ENCODE results near the gene TUBAL3. TPM values are rescaled to one million over a fixed set of nuclear protein-coding genes. Genes with fewer than 3 reads are reported as not detected.

The TUBAL3 gene
- total RNA-seq, 1 donor from 2014 or later = not detected

- Mint-ChIP-seq H3K27ac (ENCODE audit: unreplicated experiment) (no peak overlapping the region), H3K4me3 (ENCODE audit: unreplicated experiment) (no peak overlapping the region), H3K36me3 (ENCODE audit: unreplicated experiment) (peaks cover 9% of the 10 kb centered on the region), H3K27me3 (ENCODE audit: unreplicated experiment) (no peaks in the 10 kb centered on the region), H3K4me1 (ENCODE audit: low read depth, unreplicated experiment) (no peaks in the 10 kb centered on the region), H3K9me3 (ENCODE audit: unreplicated experiment) (no peaks in the 10 kb centered on the region)
- TF ChIP-seq CTCF (IDR thresholded peaks at IDR 0.05; ENCODE audit: partially characterized antibody, unreplicated experiment) = no peak
- no peak for DNase-seq
These were observed 2.3 kb upstream of the TUBAL3 start for GRCh38 chr10:5406918-5407317.

DNA sequence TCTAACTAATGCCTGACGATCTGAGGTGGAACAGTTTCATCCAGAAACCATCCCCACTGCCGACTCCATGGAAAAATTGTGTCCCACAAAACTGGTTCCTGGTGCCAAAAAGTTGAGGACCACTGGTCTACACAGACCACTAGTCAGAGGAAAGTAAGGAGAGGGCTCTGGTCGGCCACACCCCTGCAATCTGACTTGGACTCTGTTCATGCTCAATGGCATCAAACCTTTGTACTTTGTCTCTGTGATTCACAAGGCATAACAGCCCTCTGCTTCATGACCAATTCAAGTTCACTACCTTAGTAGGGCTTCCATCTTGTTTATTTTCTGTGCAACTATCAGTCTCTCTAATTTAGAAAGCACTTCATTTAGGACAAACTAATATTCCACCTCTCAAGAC lies 1.8 kb downstream of the TUBAL3 start:
- Mint-ChIP-seq H3K36me3 (ENCODE audit: unreplicated experiment) (peaks cover 1% of the 10 kb centered on the region), H3K9me3 (ENCODE audit: unreplicated experiment) (no peaks in the 10 kb centered on the region), H3K4me3 (ENCODE audit: unreplicated experiment) (no peak overlapping the region), H3K4me1 (ENCODE audit: low read depth, unreplicated experiment) (no peaks in the 10 kb centered on the region), H3K27me3 (ENCODE audit: unreplicated experiment) (peaks cover 2% of the 10 kb centered on the region), H3K27ac (ENCODE audit: unreplicated experiment) (no peak overlapping the region)
- no peak for DNase-seq
- no peak for TF ChIP-seq CTCF (IDR thresholded peaks at IDR 0.05; ENCODE audit: partially characterized antibody, unreplicated experiment)

DNA sequence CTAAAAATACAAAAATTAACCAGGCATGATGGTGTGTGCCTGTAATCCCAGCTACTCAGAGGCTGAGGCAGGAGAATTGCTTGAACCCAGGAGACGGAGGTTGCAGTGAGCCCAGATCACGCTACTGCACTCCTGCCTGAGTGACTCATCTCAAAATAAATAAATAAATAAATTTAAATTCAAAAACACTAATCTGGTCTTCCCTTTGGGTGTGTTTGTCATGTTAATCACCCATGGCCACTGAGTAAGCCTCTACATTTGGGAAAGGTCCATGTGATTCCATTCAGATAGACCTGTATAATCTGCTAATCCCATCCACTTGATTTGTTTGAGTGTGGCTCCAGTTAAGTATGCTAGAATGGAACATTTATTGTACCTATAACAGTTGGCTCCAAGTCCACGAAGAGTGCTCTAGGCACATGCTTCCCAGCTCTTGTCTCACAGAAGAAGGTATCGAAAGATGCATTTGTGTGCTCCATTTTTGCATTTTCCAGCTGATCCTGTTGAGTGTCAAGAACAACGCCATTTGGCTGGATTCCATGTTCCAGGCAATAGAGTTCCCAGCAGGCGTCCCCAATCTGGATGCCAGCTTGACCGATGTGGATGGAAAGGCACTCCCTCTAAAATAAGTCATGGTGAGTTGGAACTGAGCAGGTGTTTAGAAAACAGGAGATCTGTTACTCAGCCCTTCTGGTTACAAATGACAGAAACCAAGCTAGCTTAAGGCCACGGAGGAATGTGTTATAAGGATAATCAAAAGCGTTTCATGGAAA lies 4.0 kb downstream of the TUBAL3 start:
- DNase-seq = no peak
- no peaks in the 10 kb centered on the region for H3K36me3 Mint-ChIP-seq (ENCODE audit: unreplicated experiment)
- no peak for TF ChIP-seq CTCF (IDR thresholded peaks at IDR 0.05; ENCODE audit: partially characterized antibody, unreplicated experiment)
- H3K4me1 Mint-ChIP-seq (ENCODE audit: low read depth, unreplicated experiment) = no peaks in the 10 kb centered on the region
- peak overlapping the region; percentile 1 for H3K4me3 Mint-ChIP-seq (ENCODE audit: unreplicated experiment)
- H3K9me3 Mint-ChIP-seq (ENCODE audit: unreplicated experiment) = peaks cover 2% of the 10 kb centered on the region
- peaks cover 2% of the 10 kb centered on the region for H3K27me3 Mint-ChIP-seq (ENCODE audit: unreplicated experiment)
- no peak overlapping the region for H3K27ac Mint-ChIP-seq (ENCODE audit: unreplicated experiment)

DNA sequence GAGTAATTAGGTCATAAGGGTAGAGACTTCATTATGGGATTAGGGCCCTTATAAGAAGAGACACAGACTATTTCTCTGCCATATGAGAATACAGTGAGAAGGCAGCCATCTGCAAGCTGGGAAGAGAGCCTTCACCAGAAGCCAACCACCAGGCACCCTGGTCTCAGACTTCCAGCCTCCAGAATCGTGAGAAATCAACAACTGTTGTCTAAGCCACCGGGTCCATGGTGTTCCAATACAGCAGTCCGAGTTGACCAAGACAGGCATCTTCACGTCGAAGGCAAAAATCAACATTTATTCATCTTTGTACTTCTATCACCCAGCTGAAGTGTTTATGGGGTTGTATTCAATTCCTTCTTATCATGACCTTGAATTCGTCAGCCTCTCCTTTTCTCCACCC lies 5.3 kb downstream of the TUBAL3 start:
- Mint-ChIP-seq H3K27me3 (ENCODE audit: unreplicated experiment) (peaks cover 2% of the 10 kb centered on the region), H3K4me3 (ENCODE audit: unreplicated experiment) (no peak overlapping the region), H3K36me3 (ENCODE audit: unreplicated experiment) (no peaks in the 10 kb centered on the region), H3K27ac (ENCODE audit: unreplicated experiment) (no peak overlapping the region), H3K9me3 (ENCODE audit: unreplicated experiment) (peaks cover 2% of the 10 kb centered on the region), H3K4me1 (ENCODE audit: low read depth, unreplicated experiment) (no peaks in the 10 kb centered on the region)
- TF ChIP-seq CTCF (IDR thresholded peaks at IDR 0.05; ENCODE audit: partially characterized antibody, unreplicated experiment) = no peak
- no peak for DNase-seq

DNA sequence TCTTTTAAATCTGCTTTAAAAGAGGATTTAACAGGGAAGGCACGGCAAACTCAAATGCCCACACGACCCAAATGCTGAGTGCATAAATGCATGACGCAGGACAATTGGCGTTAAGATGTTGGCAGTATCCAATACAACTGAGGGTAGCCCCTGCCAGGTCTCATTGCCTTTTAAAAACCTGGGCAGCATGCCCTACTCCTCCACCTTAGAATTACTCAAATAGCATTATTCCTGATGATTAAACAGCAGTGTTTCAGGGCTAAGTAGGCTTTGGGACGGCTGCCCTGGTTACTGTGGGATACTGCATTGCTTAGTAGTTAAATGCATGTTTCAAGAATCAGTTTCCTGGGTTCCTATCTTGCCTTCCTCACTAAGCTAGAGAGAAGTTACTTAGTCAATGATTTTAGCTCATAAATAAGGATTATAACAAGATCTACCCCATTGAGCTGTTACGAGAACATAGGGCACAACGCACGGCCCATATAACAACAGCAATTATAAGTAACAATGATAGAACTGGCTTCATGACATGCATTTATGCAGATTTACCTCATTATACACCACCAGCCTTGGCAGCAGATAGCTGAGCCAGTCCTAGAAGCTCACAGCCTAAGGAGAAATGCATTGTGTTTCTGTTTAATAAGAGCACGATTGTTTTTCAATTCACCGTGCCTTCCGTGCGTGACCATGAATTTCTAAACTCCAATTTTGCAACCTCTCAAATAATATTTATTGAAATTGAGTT lies 7.9 kb downstream of the TUBAL3 start:
- H3K4me1 Mint-ChIP-seq (ENCODE audit: low read depth, unreplicated experiment) = no peaks in the 10 kb centered on the region
- H3K27ac Mint-ChIP-seq (ENCODE audit: unreplicated experiment) = no peak overlapping the region
- DNase-seq = no peak
- TF ChIP-seq CTCF (IDR thresholded peaks at IDR 0.05; ENCODE audit: partially characterized antibody, unreplicated experiment) = no peak
- peaks cover 9% of the 10 kb centered on the region for H3K36me3 Mint-ChIP-seq (ENCODE audit: unreplicated experiment)
- H3K4me3 Mint-ChIP-seq (ENCODE audit: unreplicated experiment) = no peak overlapping the region
- H3K27me3 Mint-ChIP-seq (ENCODE audit: unreplicated experiment) = peaks cover 2% of the 10 kb centered on the region
- H3K9me3 Mint-ChIP-seq (ENCODE audit: unreplicated experiment) = peaks cover 2% of the 10 kb centered on the region
